Nephron (organoid): ENCODE data around the gene ANKRD13D.

Experiments
- H3K27ac Mint-ChIP-seq, 3 experiments: 2 replicates each; pipeline ENCODE4 v1.8.0; 2020; ENCODE audit warnings: mixed read lengths in 3 of 3, mild to moderate bottlenecking in 2 of 3, moderate library complexity in 1 of 3
- H3K27me3 Mint-ChIP-seq: 2 replicates; pipeline ENCODE4 v1.8.0; 2021; ENCODE audit warnings: low read depth, mild to moderate bottlenecking, moderate library complexity, mixed read lengths
- H3K36me3 Mint-ChIP-seq: 2 replicates; pipeline ENCODE4 v1.8.0; 2020; ENCODE audit warnings: low read depth, mixed read lengths
- H3K4me1 Mint-ChIP-seq: 2 replicates; pipeline ENCODE4 v1.8.0; 2020; ENCODE audit warnings: mixed read lengths
- H3K4me3 Mint-ChIP-seq, 3 experiments: 2 replicates each; pipeline ENCODE4 v1.8.0; 2020; ENCODE audit warnings: mild to moderate bottlenecking in 3 of 3, mixed read lengths in 3 of 3, moderate library complexity in 2 of 3
- H3K9me3 Mint-ChIP-seq: 2 replicates; pipeline ENCODE4 v1.8.0; 2020; ENCODE audit warnings: mixed read lengths
- TF ChIP-seq, protein P1 (sequence below), 3 experiments: fragments of 200-600 bp; sonication (generic); IDR thresholded peaks; one replicate each; pipeline ENCODE4 v1.5.0; 2021; ENCODE audit warnings: antibody characterized with exemption in 3 of 3; ENCODE audit not compliant: unreplicated experiment in 3 of 3

ANKRD13D gene

DNA sequence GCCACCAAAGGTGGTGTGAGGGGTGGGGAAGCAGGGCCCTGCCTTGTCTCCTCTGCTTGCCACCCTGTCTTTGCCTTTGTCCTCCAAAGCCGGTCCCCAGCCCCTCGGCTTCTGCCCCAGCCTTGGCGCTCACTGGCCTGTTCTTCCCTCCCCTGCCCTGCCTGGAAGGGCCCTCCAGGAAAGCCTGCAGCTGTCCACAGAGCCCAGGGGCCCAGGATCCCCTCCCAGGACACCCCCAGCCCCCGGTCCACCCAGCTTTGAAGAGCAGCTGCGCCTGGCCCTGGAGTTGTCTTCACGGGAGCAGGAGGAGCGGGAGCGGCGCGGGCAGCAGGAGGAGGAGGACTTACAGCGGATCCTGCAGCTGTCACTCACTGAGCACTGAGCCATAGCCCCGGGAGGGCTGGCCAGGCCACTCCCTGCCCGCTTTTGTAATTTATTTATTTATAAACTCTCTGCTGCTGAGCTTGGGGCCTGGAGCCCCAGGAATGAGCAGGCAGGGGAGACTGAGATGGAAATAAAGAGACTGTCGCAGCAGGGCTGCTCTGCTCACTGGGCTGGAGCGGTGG lies 12.9 kb downstream of the ANKRD13D start:
- peaks cover 6% of the 10 kb centered on the region for H3K9me3 Mint-ChIP-seq

DNA sequence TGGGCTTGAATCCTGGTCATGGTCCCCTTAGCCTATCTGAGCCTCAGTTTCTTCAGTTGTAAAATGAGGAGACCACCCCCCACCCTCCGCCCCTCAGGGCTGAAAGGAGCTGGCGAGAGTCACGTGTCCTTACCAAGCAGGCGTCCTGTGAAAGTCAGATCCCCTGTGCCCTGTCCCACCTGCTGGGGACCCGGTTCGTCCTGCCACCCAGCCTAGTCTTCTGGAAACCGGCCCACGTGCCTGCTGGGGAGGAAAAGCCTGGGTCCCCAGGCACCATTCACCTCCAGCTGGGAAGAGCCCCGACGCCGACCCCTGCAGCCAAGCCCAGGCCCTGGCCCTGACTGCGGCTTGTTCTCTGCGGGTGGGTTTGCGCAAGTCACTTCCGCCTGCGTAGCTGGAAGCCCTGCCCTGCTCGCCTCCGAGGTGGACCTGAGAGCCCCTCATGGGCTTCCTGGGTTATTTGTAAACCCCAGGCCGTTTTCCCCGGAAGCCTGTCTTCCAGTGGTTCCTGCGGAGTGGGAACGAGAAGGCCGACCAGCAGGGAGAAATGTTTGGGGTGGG lies 13.5 kb downstream of the ANKRD13D start:
- H3K27me3 Mint-ChIP-seq, result peaks cover 4% of the 10 kb centered on the region
- H3K27ac Mint-ChIP-seq, result peak overlapping the region; percentile 89 to 94 (median 94)
- peaks cover 5% of the 10 kb centered on the region for H3K9me3 Mint-ChIP-seq
- peak overlapping the region; percentile 81 to 88 (median 87) for H3K4me3 Mint-ChIP-seq
- TF ChIP-seq, protein P1, sequence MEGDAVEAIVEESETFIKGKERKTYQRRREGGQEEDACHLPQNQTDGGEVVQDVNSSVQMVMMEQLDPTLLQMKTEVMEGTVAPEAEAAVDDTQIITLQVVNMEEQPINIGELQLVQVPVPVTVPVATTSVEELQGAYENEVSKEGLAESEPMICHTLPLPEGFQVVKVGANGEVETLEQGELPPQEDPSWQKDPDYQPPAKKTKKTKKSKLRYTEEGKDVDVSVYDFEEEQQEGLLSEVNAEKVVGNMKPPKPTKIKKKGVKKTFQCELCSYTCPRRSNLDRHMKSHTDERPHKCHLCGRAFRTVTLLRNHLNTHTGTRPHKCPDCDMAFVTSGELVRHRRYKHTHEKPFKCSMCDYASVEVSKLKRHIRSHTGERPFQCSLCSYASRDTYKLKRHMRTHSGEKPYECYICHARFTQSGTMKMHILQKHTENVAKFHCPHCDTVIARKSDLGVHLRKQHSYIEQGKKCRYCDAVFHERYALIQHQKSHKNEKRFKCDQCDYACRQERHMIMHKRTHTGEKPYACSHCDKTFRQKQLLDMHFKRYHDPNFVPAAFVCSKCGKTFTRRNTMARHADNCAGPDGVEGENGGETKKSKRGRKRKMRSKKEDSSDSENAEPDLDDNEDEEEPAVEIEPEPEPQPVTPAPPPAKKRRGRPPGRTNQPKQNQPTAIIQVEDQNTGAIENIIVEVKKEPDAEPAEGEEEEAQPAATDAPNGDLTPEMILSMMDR (IDR thresholded peaks at IDR 0.05; ENCODE audit: unreplicated experiment in 3 of 3), result no peak
- peaks cover 5% of the 10 kb centered on the region for H3K4me1 Mint-ChIP-seq
- peaks cover 18% of the 10 kb centered on the region for H3K36me3 Mint-ChIP-seq

More for the DNA sequence above, 12.9 kb downstream of the ANKRD13D start:
- Mint-ChIP-seq H3K4me3 (peak overlapping the region; percentile 81 to 88 (median 87)), H3K27ac (peak overlapping the region; percentile 89 to 94 (median 94)), H3K4me1 (peaks cover 5% of the 10 kb centered on the region), H3K27me3 (peaks cover 4% of the 10 kb centered on the region), H3K36me3 (peaks cover 21% of the 10 kb centered on the region)
- TF ChIP-seq, protein P1 (IDR thresholded peaks at IDR 0.05; ENCODE audit: unreplicated experiment in 3 of 3), result no peak

DNA sequence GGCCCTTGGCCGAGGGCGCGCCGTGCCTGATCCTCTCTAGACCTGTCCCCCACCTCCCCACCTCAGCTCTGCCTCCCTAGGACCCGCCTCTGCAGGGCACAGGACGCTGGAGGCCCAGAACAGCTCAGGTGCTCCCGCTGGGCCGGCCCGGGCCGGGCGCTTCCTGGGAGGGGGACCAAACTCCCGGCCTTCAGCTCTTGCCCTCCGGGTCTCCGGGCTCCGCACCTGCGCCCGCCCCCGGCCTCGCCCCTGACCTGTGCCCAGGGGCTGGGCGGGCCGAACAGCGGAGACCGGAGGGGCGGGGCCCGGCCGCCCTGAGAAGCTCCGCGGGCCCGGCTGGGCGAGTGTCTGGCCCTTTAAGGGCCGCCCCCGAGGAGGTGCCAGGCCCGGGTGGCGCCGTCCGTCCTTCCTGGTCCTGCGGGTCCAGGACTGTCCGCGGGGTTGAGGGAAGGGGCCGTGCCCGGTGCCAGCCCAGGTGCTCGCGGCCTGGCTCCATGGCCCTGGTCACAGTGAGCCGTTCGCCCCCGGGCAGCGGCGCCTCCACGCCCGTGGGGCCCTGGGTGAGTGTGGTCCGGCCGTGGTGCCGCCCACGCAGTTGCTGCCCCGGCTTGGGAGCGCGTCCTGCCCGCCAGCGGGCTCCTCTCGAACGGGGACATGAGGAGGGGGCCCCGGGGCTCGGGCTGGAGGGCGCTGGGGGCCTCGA lies 14.2 kb downstream of the ANKRD13D start, which contains the start of gene SSH3:
SSH3 (plus strand) TSS at position 399 of the 703 bp plus-strand sequence; CDS start at position 495, 96 bp downstream.
- H3K27ac Mint-ChIP-seq, result peak within 1 kb of the TSS; percentile 89 to 94 (median 94)
- TF ChIP-seq, protein P1 (IDR thresholded peaks at IDR 0.05; ENCODE audit: unreplicated experiment in 3 of 3), result no peak
- H3K4me3 Mint-ChIP-seq, result peak within 1 kb of the TSS; percentile 81 to 88 (median 87)
- peaks cover 5% of the 10 kb centered on the region for H3K4me1 Mint-ChIP-seq
- peaks cover 11% of the 10 kb centered on the region for H3K36me3 Mint-ChIP-seq
- peaks cover 4% of the 10 kb centered on the region for H3K27me3 Mint-ChIP-seq
- H3K9me3 Mint-ChIP-seq, result peaks cover 4% of the 10 kb centered on the region

DNA sequence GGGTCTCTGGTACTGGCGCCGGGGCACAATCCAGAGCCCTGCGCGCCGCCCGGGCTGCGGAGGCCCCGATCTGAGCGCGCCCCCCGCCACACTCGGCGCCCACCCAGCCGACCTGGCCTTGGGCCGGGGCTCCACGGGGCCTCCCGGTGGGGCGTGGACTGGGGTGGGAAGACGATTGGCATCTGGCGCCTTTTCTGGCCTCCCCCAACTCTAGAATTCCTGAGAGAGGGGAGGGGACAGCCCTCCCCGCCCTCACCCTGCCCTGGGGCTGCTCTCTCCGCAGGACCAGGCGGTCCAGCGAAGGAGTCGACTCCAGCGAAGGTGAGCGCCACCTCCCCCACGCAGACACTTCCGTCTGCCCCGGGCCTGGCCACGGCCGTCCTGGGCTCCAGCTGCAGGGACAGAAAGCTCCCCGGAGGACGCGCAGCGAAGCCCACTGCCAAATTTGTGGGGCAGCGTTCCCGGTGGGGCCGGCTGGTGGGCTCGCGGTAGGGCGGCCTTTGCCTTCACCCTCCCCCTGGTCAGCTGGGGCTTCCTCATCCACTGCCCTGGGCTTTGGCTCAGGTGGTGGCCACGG lies 14.8 kb downstream of the ANKRD13D start:
- H3K9me3 Mint-ChIP-seq, result no peaks in the 10 kb centered on the region
- peaks cover 5% of the 10 kb centered on the region for H3K36me3 Mint-ChIP-seq
- no peak overlapping the region for H3K27ac Mint-ChIP-seq
- H3K4me3 Mint-ChIP-seq, result peak overlapping the region; percentile 53 to 81 (median 71)
- TF ChIP-seq, protein P1 (IDR thresholded peaks at IDR 0.05; ENCODE audit: unreplicated experiment in 3 of 3), result no peak
- H3K4me1 Mint-ChIP-seq, result peaks cover 5% of the 10 kb centered on the region
- peaks cover 4% of the 10 kb centered on the region for H3K27me3 Mint-ChIP-seq

DNA sequence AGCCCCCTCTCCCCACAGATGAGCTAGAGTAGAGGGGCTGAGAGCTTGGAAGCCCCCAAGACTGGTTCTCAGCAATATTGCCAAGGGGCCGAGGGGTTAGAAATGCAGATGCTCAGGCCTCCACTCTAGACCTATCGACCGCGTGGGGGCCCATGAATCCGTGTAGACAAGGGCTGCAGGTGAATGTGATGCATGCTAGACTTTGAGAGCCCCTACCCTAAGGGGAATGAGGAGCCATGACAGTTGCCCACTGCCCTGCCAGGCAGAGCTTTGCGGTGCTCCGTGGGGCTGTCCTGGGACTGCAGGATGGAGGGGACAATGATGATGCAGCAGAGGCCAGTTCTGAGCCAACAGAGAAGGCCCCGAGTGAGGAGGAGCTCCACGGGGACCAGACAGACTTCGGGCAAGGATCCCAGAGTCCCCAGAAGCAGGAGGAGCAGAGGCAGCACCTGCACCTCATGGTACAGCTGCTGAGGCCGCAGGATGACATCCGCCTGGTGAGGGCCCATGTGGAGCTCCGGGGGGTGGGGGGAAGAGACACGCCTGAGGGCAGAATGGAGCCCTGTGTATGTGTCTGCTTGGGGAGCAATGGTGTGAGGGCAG lies 15.5 kb downstream of the ANKRD13D start:
- TF ChIP-seq, protein P1 (IDR thresholded peaks at IDR 0.05; ENCODE audit: unreplicated experiment in 3 of 3), result no peak
- Mint-ChIP-seq H3K36me3 (peaks cover 5% of the 10 kb centered on the region), H3K4me1 (peaks cover 5% of the 10 kb centered on the region), H3K9me3 (no peaks in the 10 kb centered on the region), H3K27me3 (peaks cover 4% of the 10 kb centered on the region), H3K27ac (no peak overlapping the region), H3K4me3 (peak overlapping the region; percentile 30 to 66 (median 56))
